HG02798 (cell line): ENCODE results near the gene CDK12.

Experiments used
- ATAC-seq: cut with Tn5 transposase; IDR thresholded peaks from one replicate; pipeline ENCODE4 v1.9.1; 2021; ENCODE audit warnings: mild to moderate bottlenecking; ENCODE audit not compliant: unreplicated experiment, poor library complexity

Gene CDK12

GRCh38 chr17:39579318-39580081, 118.2 kb downstream of the CDK12 start:
- ATAC-seq, result no peak

GRCh38 chr17:39580082-39580468, 118.8 kb downstream of the CDK12 start:
- no peak for ATAC-seq

DNA sequence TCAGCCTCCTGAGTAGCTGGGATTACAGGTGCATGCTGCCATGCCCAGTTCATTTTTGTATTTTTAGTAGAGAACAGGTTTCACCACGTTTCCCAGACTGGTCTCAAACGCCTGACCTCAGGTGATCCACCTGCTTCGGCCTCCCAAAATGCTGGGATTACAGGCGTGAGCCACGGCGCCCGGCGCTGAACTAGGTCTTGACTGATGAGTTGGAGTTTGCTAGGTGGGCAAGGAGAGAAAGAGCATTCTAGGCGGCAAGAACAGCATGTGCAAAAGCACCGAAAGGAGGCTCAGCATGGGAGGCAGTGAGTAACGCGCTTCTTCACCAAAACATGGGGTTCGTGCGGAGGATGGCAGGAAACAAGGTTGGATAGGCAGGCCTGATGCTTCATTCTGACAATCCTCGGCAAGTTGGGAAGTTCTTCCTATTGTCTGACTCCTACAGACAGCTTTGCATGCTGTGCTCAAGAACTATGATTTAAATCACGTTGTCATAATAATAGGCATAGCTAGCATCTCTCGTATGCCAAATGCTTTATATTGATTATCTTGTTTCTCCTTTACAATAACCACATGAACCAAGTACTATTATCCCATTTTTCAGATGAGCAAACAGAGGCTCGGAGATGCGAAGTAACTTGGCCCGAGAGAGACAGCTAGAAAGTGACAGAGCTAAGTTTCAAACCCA, 119.9 kb downstream of the CDK12 start:
- no peak for ATAC-seq

- ATAC-seq, result no peak
These were observed 120.4 kb downstream of the CDK12 start for GRCh38 chr17:39581759-39582085.

DNA sequence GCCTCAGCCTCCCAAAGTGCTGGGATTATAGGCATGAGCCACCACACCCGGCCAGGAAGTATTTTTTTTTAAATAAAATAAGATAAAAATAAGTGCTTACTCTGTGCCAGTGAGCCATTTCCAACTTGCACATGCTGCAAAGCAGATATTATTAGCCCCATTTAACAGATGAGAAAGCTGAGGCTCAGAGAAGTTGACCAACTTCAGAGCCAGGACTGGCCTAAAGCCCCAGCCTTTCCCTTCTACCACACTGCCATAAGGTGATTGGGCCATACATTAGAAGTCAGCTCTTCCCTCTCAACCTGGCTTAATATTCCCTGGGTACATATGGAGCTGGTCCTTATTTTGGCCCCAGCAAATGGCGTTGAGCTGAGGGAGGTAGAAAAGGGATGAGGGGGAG, 121.4 kb downstream of the CDK12 start:
- ATAC-seq, result no peak
